Activated CD4-positive, alpha-beta T cell treated with anti-CD3 and anti-CD28 coated beads, Interleukin-2, amount 50 U/mL, for 48 hours (primary cell): ENCODE data around the gene RNF144A.
"Not testable (repeated sequence)": the region's sequence is repeated elsewhere in the genome, so short reads cannot be mapped to it uniquely, and the experiment has no call there.

Source experiments
- DNase-seq, 2 experiments: peaks; one replicate each; pipeline ENCODE4 v3.0.0-alpha.2; 2020

Gene RNF144A

DNA sequence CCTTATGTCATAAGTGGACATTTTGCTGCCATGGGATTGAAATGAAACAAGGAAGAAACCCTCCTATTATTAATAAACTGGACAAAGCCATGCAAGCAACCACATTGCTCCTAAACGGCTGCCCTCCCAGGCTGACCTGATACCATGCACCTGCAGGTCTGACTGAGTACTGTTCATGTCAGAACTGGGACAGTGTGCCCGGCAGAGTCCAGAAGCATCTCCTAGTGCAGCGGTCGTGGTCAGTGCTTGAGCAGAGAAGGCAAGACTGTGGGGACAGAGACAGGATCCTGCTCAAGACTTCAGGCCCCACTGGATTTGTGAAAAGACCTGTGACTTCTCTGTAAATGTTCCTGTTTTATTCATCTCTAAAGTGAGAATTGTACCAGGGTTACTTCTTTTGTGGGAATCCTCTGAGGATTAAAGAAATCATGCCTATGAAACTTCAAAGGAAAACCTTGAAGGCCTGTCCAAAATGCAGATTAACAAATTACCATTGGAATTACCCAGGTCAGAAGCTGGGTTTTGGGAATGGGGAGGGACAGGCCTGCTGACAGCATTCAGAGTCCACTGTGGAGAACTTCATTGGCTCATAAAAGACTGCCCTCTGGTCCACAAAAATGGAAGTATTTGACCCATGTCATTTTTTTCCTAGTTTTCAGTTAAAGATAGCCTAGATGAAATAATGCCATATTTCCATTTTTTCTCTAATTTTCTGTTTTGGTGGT is 13.9 kb downstream of the RNF144A start:
- DNase-seq = no peak

DNA sequence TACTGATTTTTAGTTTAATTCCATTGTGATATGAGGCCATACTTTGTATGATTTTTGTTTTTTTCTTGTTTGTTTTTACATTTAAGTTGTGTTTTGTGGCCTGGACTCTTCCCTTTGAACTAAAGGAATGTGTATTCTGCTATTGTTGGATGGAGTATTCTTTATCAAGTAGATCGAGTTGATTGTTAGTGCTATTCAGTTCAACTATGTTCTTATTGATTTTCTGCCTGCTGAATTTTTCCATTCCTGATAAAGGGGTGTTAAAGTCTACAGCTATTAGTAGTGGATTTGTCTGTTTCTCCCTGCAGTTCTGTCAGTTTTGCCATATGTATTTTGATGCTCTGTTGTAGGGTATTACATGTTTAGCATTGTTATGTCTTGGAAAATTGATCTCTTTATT is 14.5 kb downstream of the RNF144A start:
- no peak for DNase-seq

DNA sequence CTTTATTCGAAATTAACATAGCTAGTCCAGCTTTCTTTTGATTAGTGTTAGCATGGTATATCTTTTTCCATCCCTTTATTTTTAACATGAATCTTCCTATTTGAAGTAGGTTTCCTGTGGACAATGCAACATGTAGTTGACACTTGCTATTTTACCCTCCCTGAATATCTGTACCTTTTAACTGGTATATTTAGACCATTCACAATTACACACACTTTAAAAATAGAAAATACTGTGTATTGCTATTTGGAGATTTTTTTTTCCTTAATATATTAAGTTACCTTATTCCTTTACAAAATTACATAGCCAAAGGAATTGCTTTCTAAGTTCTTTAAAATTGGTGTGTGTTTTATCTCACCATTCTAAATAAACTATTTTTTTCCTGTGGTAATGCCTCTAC is 15.0 kb downstream of the RNF144A start:
- DNase-seq = no peak

DNA sequence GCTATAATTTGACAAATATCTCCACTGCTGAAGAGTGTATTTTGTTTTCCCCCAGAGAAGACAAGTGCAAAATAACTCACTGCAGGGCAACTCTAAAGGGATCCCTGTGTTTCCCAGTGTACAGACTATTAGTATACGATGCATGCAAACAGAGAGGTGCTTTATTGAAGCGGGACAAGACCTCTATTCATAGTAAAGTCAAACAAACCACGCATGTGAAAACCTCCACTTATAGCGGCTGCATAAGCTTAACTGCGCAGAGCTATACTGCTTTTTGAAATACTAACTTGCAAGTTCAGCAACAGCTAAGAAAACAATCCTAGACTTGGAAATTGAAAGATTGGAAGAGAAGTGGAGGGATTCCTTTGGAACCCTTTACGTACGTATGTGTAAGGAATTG is 15.6 kb downstream of the RNF144A start:
- DNase-seq = no peak

DNA sequence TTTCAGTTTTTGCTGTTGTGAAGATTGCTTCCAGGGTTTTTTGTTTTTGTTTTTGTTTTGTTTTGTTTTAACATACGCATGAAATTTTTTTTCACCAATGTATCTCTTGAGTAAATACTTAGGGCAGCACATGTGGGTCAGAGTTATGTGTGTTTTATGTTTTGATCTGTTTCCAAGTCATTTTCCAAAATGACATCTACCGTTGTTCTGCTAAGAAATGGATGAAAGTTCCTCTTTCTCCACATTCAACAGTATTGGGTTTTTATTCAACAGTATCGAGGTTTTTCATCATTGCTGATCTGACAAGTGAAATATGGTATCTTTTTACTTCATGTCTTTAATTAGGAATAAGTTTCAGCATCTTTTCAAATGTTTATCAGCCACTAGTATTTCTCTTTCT is 16.7 kb downstream of the RNF144A start:
- no peak for DNase-seq

DNA sequence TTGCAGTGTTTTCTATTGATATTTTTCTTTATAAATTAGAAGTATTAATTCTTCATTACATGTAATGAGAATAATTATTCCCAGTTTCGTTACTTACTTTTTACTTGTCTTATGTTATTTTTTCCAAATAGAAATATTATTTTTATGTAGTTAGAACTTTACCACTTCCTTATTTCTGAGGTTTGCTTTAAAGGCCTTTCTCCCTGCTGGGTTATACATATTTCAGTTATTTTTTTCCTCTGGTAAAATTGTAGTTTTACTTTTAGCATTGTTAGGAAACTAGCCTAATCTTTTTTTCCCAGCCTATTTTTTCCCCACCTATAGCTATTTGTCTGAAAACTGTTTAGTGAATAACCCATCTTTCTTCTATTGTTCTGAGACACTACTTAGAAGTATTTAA is 17.1 kb downstream of the RNF144A start:
- no peak for DNase-seq

DNA sequence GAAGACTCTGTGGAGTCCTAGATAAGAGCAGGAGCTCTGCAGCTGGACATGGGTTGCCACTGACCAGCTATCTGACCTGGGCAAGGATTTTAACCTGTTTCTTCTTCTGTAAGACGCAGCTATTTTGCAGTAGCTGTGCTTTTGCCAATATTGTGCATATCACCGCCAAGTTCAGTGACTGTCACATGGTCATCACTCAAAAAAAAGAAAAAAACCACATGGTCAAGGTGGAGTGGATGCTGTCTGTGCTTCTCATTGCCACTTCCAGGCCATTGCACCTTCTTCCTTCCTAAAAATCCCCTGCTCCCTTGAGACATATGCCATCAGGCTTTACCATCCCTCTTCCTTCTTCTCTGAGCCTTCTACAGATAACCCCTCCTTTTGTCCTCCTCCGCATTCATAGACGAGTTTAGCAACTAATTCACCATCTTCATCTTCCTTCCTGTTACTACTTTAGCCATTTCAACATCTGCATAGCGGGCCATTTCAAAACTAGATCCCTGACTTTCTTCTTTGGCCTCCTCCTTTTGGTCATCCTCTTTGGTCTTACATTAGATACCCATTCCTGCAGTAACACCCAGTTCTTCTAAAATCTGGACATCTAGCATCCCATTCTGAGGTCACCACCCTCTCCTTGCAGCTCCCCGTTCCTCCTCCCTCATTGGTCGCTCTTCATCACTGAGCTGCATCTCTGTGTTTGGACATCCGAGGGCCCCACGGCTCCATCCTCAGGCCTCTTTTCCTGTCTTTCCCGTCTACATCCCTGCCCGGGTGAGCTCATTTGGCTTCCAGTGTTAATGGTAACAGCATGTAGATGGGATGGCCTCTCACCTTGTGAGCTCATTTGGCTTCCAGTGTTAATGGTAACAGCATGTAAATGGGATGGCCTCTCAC is 17.8 kb downstream of the RNF144A start:
- DNase-seq = no peak

DNA sequence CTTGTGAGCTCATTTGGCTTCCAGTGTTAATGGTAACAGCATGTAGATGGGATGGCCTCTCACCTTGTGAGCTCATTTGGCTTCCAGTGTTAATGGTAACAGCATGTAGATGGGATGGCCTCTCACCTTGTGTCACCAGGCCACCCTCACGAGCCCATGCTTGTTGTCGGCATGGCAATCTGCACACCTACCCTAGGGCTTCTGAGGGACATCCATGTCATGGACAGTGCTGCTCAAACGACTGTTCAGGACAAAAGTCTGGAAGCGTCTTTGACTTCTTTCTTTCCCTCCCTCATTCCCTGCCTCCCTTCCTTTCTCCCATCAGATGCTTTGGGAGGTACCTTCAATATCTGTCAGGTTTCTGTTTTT is 18.4 kb downstream of the RNF144A start:
- DNase-seq = not testable (repeated sequence)

DNA sequence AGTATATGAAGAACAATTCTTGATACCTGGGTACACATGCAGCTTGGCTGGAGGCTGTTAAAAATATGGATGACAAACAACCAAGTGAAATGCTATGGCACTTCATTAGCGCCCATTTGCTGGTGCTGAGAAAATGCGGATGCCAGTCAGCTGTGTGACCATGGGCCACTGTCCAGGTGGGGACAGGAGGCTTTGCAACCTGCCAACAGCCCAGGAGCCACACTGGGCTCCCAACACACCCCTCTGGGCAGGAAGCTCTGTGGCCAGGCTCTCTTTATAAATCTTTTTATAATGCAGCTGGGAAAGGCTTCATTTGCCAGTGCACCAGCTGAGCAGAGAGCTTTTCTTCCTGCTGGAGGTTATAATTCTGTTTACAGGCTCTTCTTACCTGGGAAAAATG is 19.9 kb downstream of the RNF144A start:
- DNase-seq = no peak

DNA sequence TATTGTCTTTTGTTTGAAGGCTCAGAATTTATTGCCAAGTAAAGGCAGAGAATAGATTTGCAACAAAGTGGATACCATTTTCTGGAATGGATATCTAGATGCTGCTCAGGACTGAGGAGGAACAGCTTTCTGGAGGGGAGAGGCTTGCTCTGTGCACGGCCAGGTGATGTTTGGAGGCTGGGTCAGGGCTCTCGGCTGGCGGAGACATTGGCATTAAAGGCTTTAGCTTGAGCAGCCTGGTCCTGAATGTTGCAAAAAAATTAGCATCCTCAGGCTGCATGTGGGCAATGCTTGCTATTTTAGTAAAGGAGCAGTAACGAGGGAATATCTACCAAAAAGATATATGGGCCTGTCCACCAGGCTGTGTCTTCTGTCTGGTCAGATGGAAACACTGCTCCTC is 20.4 kb downstream of the RNF144A start:
- DNase-seq = no peak

DNA sequence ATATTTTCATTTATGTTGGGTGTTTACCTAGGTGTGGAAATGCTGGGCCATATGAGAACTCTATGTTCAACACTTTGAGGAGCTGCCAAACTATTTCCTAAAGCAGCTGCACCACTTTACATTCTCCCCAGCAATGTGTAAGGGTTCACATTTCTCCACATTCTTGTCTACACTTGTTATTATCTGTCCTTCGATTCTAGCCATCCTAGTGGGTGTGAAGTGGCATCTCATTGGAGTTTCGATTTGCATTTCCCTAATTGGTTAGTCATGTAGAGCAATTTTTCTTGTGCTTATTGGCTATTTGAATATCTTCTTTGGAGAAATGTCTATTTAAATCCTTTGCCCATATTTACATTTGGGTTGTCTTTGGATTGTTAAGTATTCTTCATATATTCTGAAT is 21.9 kb downstream of the RNF144A start:
- no peak for DNase-seq

DNA sequence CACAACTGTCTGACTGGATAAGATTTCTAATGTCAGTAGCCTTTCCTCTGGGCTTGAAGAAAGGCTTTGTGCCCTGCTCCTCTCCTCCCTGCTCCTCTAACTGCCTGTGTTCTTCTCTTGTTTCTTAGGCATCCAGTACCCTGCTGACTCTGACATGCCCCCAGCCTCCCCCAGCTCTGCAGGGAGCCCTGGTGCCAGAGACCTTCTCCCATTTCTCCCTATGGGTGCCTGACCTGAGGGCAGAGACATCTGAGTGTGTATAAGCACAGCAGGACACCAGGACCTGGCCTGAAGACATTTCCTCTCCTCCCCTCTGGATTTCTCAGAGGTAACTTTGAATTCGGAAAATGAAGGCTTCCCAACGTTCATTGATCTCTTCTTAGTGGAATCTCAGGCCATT is 23.6 kb downstream of the RNF144A start:
- DNase-seq = no peak

DNA sequence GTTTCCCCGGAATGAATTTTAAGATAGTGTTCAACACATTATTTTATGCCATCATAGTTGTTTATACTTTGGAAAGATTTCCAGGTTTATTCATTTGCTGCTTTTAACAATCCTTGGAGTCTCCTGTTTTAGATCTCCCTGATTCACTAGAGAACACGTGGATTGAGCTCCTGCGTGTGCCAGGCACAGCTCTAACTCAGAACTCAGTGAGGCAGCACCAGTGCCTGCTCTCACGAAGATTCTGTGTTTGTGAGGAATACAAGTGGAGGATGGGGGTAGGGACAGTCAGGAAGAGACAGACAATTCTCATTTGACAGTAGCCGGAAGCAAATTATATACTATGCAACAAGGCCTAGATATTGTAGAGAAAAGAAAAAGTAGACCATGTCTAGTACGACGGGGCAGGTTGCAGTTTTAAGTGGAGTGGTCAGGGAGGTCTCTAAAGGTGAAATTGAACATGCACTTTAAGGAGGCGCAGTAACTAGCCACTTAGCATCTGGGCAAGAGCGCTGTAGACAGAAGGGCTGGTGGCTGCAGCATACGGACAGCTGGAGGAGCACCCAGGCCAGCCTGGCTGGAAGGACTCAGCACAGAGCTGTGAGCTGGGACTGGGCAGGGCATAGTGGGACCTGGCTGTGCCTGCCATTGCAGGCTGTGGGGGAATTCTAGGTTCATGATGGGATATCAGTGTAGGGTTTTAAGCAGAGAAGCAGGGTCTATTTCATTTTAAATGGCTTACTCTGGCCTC is 24.3 kb downstream of the RNF144A start:
- no peak for DNase-seq

DNA sequence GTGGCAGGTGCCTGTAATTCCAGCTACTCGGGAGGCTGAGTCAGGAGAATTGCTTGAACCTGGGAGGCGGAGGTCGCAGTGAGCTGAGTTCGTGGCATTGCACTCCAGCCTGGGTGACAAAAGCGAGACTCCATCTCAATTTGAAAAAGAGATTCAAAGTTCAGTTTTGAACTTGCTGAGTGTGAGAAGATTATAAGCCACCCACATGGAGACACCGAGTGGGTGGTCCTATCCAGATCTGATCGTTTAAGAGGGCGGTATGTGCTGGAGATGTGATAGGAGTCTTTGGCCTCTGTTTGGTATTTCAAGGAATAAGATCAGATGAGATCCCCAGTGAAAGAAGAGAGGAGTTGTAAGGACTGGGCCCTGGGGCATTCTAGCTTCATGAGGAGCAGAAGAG is 25.6 kb downstream of the RNF144A start:
- DNase-seq = no peak

DNA sequence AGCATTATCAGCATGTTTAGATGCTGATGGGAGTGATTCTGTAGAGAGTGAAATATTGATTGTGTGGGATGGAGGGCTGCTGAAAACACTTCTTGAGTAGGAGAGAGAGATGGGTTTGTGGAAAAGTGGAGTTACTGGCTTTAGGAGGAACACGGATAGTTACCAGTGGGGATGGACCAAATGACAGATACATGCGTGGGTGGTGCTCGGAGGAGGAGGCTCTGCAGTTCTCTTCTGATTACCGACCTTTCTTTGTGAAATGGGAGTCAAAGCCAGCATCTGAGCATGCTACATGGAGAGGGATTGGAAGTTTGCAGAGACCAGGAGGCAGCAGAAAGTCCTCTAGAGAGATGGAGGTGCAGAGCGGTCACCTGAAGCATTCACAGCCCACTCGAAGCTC is 26.3 kb downstream of the RNF144A start:
- no peak for DNase-seq

DNA sequence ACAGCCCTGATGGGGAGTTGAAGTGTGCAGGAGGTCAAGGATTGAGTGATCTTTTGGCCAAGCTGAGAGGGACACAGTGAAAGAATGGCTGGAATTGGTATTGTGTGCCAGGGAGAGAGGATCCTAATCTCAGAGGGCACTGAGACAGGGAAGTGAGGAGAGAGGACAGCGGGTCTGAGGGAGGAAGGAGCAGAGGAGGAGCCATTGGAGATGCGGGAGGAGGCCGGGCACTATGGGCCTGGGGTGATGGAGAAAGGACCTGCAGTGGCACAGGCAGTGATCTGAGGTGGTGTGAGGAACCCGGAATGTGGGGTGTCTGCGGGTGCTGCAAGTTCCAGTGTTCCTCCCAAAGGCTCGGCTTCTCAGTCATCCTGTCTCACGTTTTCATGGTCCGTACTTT is 26.8 kb downstream of the RNF144A start:
- DNase-seq = no peak

DNA sequence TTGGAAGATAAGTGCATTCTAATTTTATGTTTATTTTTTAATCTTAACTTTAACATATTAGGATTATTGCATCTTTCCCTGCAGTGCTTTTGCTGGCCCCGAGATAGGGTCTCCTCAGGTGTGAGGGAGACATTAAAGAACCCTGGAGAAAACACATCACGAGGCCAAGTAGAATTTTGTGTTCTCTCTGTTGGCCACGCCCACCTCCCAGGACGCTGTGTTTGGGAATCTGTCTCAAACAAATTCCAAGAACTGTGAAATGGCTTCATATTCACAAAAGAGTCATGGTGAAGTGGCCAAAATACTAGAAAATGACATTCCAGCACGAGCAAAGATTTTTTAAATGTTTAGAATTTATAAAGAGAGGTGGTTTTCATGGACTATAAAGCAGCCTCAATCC is 27.3 kb downstream of the RNF144A start:
- no peak for DNase-seq

DNA sequence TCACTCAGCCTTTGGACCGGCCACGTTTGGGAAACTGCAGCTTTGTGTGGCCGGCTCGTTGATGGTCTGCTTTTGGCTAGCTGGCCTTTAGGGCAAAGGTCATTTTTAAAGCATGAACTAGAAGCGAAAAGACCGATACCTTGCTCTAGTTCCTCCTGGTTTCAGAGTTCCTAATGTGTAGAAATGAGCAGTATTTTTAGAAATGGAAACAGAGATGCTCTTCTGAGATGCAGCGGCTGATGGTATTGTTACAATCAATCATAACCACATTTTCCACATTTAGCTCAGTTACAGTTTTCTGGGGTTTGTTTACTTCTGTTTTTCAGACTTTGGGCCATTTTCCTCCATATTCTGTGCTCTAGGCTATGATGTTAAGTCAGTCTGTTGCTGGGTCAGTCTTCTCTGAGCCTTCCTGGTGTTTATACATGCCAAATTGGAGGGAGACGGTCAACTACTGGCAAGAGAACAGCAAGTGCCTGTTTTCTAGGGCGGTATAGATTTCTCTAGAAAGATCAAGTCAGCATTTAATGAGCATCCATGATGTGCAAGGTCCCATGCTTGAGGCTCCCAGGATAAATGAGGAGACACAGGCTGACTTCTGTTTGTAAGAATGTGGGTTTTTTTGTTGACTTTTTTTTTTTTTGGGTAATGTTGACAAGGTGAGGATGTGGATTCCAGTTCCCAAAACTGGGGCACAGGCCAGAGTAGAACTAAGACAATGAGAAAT is 28.0 kb downstream of the RNF144A start:
- no peak for DNase-seq

DNA sequence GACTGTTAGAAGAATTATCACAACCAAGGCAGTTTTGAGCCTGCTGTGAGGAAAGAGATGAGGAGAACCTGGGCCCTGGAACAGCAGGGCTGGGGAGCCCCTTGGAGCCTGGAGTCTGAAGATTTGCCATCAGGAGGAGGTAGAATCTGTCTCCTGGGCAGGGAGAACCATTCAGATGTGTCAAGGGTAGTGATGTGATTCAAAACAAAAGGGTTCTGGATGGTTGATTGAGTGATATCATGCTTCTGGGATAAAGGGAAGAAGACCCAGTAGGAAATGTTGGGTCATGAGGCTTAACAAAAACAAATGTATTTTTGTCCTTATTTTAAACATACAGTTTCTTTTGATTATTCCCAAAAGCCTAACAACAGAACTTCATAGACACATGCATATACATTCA is 28.6 kb downstream of the RNF144A start:
- no peak for DNase-seq

DNA sequence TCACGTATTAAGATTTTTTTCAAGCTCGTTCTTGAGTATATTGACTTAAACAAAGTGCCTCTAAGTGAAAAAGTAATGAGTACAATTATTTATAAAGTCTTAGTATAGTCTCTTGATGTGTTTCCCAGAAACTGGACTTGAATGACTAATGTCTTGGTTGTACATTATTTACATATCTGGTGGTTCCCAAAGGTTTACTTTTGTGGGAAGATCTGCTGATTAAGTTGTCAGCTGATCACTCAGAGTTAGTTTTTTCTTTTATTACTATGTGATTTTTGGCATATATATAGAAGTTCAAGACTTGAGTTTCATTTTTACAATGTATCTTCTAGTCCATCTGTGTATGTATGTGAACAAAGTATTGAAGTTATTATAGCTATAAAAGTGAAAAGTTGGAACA is 29.5 kb downstream of the RNF144A start:
- DNase-seq = no peak

DNA sequence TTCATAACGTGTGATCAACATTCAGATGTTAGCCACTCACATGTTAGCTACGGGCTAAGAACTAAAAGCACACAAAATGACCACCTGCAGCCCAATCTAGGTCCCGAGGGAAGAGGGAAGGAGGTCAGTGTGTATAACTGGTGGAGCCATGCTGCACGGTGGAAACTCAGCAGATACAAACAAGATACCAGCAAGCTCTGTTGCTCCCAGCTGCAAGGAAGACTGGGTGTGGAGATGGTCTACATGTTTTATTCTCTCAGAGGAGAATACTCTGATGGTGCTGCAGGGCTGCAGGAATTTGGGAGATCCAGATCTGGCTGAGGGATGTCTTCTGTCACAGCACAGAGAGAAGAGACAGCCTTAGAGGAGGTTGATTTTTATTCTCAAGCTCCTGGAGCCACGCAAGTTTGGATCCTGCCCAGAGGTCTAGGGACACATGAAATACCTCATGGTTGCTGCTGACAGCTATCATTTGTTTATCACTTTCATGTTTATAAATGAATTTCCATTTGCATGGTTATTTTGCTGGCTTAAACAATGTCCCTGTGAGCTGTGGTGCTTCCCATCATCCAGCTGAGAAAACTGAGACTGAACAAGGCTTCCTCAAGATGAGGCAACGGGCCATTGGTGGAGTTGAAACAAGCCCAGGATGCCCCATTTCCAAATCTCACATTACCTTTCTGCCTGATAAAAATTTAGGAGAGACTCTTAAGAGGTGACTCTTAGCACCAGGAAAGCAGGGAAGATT is 30.9 kb downstream of the RNF144A start:
- no peak for DNase-seq

DNA sequence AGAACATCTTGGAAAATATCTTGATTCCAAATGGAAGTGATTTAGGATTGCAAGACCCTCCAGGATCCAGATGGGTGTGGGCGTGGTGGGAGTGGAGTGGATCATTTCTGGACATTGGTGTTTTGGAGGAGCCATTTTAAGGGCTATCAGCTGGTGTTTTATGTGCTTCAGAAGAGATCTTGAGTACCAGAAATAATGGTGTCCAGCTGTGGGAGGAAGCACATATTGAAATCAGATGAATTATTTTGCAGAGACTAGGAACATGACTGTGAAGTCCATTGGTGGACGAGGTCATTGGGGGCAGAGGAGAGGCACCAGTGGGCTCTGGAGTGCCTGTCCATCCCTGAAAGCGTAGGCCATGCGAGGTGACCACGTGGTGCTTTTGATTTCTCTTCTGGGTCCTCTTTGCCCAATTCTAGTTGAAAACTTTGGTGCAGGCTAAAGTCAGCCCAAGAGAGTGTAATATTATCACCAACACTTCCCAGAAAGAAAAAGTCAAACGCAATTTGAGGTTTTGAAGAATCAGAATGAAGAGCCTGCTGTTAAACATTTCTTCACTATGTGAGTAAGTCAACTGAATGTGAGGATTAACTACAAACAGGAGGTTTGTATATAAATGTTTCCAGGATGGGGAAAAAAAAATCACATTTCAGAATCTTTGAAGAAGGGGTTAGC is 31.6 kb downstream of the RNF144A start:
- no peak for DNase-seq
